ENCODE data around the gene GGA1. TPM values are rescaled to one million over a fixed set of nuclear protein-coding genes. Genes with fewer than 3 reads are reported as not detected.

Gene GGA1
- polyA plus RNA-seq, 1 experiment, result 34.6 TPM

- Histone ChIP-seq H3K36me3 (ENCODE audit: control insufficient read depth, insufficient read depth, low read length) (peaks cover 36% of the 10 kb centered on the region), H3K27me3 (ENCODE audit: control insufficient read depth, insufficient read depth, low read length) (no peaks in the 10 kb centered on the region), H3K4me3 (ENCODE audit: low read depth, low read length) (no peak overlapping the region)
- POLR2A ChIA-PET, result no interaction called here
- DNase-seq (ENCODE audit: low read depth), result no peak
- no peak for TF ChIP-seq CTCF (IDR thresholded peaks at IDR 0.05; ENCODE audit: insufficient read depth, low read depth, low read length)
- CTCF ChIA-PET, result interaction anchor here (1.8 to 22.0 kb wide), 2 partner anchors 19 to 27 kb away, joined by 4 to 551 read pairs; no protein-coding TSS in a partner anchor
These were observed 36.7 kb upstream of the GGA1 start for GRCh38 chr22:37571992-37572373.

- CTCF ChIA-PET, result interaction anchor here (0.8 to 22.0 kb wide), 6 partner anchors 9 to 103 kb away, joined by 3 to 551 read pairs (median 8); no protein-coding TSS in a partner anchor
These were observed 33.1 kb upstream of the GGA1 start for GRCh38 chr22:37575490-37576003.

GRCh38 chr22:37578002-37578401 lies 30.6 kb upstream of the GGA1 start:
- ChIA-PET CTCF (interaction anchor here (1.2 to 22.0 kb wide), 2 partner anchors 14 to 33 kb away, joined by 4 to 551 read pairs; no protein-coding TSS in a partner anchor), POLR2A (no interaction called here)
- TF ChIP-seq CTCF (IDR thresholded peaks at IDR 0.05; ENCODE audit: insufficient read depth, low read depth, low read length), result no peak
- no peak for DNase-seq (ENCODE audit: low read depth)
- H3K4me3 ChIP-seq (ENCODE audit: low read depth, low read length), result no peak overlapping the region
- no peaks in the 10 kb centered on the region for H3K27me3 ChIP-seq (ENCODE audit: control insufficient read depth, insufficient read depth, low read length)
- no peaks in the 10 kb centered on the region for H3K36me3 ChIP-seq (ENCODE audit: control insufficient read depth, insufficient read depth, low read length)

More at GRCh38 chr22:37575490-37576003, 33.1 kb upstream of the GGA1 start:
- DNase-seq (ENCODE audit: low read depth), result no peak
- no peaks in the 10 kb centered on the region for H3K27me3 ChIP-seq (ENCODE audit: control insufficient read depth, insufficient read depth, low read length)
- peaks cover 4% of the 10 kb centered on the region for H3K36me3 ChIP-seq (ENCODE audit: control insufficient read depth, insufficient read depth, low read length)
- H3K4me3 ChIP-seq (ENCODE audit: low read depth, low read length), result no peak overlapping the region
- POLR2A ChIA-PET, result interaction anchor here (1.3 kb wide), 1 partner anchor 34 kb away, joined by 5 read pairs; no protein-coding TSS in a partner anchor
- TF ChIP-seq CTCF (IDR thresholded peaks at IDR 0.05; ENCODE audit: insufficient read depth, low read depth, low read length), result no peak

- ChIA-PET POLR2A (no interaction called here), CTCF (interaction anchor here (1.1 to 3.5 kb wide), 3 partner anchors 10 to 35 kb away, joined by 3 to 18 read pairs (median 5); no protein-coding TSS in a partner anchor)
- peaks cover 3% of the 10 kb centered on the region for H3K27me3 ChIP-seq (ENCODE audit: control insufficient read depth, insufficient read depth, low read length)
- H3K4me3 ChIP-seq (ENCODE audit: low read depth, low read length), result no peak overlapping the region
- TF ChIP-seq CTCF (IDR thresholded peaks at IDR 0.05; ENCODE audit: insufficient read depth, low read depth, low read length), result no peak
- no peaks in the 10 kb centered on the region for H3K36me3 ChIP-seq (ENCODE audit: control insufficient read depth, insufficient read depth, low read length)
- DNase-seq (ENCODE audit: low read depth), result no peak
These were observed 27.1 kb upstream of the GGA1 start for GRCh38 chr22:37581504-37581903.

GRCh38 chr22:37582526-37582925 lies 26.1 kb upstream of the GGA1 start:
- Histone ChIP-seq H3K36me3 (ENCODE audit: control insufficient read depth, insufficient read depth, low read length) (no peaks in the 10 kb centered on the region), H3K27me3 (ENCODE audit: control insufficient read depth, insufficient read depth, low read length) (peaks cover 3% of the 10 kb centered on the region), H3K4me3 (ENCODE audit: low read depth, low read length) (no peak overlapping the region)
- CTCF ChIA-PET, result interaction anchor here (1.2 to 16.0 kb wide), 4 partner anchors 9 to 40 kb away, joined by 3 to 338 read pairs (median 12); no protein-coding TSS in a partner anchor
- TF ChIP-seq CTCF (IDR thresholded peaks at IDR 0.05; ENCODE audit: insufficient read depth, low read depth, low read length), result no peak
- POLR2A ChIA-PET, result no interaction called here
- DNase-seq (ENCODE audit: low read depth), result no peak

Measured in BJ (cell line).